Mammary epithelial cell (primary cell): ENCODE results near the gene IMMP2L.

ENCODE experiments used
- CTCF ChIP-seq, 2 donors: IDR thresholded peaks in 1 of 2; conservative IDR thresholded peaks in 1 of 2; 2 replicates each; pipeline ENCODE4 v1.5.1; 2011 to 2012; ENCODE audit warnings: inconsistent platforms in 2 of 2, low read length in 2 of 2, mild to moderate bottlenecking in 2 of 2, control low read depth in 1 of 2, low read depth in 1 of 2; ENCODE audit not compliant: insufficient read depth in 1 of 2; ENCODE audit errors: extremely low read depth in 1 of 2
- EZH2 ChIP-seq: IDR thresholded peaks from 2 replicates; pipeline ENCODE4 v1.6.1; 2012; ENCODE audit warnings: low read length, inconsistent platforms, borderline replicate concordance

DNA sequence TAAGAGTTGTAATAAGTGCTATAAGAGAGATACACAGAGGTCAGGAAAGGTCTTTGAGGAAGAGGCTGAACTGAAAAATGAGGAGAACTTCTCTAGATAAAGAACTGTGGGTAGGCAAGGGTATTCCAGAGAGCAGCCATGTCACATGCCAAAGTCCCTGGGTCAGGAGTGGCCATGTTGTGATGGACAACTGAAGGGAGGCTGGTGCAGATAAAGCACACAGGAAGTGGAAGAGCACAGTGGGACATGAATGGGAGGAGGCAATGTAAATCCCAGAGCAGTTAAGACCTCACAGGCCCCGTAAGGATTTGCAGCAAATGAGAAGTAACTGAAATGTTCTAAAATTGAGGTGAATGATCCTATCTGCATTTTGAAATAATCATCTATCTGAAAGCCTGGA is 37.2 kb downstream of the IMMP2L start:
- TF ChIP-seq CTCF (conservative IDR thresholded peaks at IDR 0.05 in 1 of 2, IDR thresholded peaks at IDR 0.05 in 1 of 2; ENCODE audit: extremely low read depth in 1 of 2, insufficient read depth in 1 of 2, low read depth in 1 of 2, low read length in 2 of 2) (no peak), EZH2 (no peak)
